HG02938 (cell line): ENCODE measurements around the gene PSMC4.

ENCODE experiments used
- ATAC-seq: cut with Tn5 transposase; IDR thresholded peaks from one replicate; pipeline ENCODE4 v1.9.1; 2021; ENCODE audit warnings: mild to moderate bottlenecking, moderate library complexity; ENCODE audit not compliant: unreplicated experiment

Gene PSMC4

GRCh38 chr19:39987167-39987566 is 16.2 kb downstream of the PSMC4 start:
- ATAC-seq, result no peak

DNA sequence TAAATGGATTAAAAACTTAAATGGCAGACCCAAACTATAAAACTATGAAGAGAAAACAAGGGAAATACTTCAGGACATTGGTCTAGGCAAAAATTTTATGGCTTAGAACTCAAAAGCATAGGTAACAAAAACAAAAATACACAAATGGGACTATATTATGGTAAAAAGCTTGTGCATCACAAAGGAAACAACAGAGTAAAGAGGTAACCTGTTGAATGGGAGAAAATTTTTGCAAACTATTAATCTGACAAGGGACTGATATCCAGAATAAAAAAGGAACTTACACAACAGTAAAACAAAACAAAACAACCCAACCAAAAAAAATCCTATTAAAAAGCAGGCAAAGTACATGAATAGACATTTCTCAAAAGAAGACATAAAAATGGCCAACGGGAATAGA is 16.6 kb downstream of the PSMC4 start:
- ATAC-seq, result no peak

DNA sequence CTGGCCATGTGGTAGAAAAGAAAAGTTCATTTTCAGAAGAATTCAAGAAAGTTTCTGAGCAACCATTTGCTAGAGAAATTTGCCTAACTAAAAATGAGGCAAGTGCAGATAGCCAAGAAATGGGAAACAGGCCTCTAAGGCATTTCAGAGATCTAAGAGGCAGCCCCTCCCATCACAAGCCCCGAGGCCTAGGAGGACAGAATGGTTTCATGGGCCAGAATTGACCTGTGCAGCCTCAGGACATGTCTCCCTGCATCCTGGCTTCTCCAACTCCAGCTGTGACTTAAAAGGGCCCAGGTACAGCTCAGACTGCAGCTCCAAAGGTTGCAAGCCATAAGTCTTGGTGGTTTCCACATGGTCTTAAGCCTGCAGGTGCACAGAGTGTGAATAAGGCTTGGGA is 22.6 kb downstream of the PSMC4 start:
- ATAC-seq, result no peak

DNA sequence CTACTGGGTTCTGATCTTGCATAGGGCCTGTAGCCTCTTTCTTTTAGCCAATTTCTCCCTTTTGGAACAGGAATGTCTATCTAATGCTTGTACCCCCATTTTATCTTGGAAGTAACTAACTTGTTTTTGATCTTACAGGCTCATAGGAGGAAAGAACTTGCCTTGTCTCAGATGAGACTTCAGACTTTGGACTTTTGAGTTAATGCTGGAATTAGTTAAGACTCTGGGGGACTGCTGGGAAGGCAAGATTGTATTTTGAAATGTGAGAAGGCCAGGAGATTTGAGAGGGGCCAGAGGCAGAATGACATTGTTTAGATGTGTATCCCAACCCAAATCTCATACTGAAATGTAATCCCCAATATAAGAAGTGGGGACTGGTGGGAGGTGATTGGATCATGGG is 23.4 kb downstream of the PSMC4 start:
- no peak for ATAC-seq

GRCh38 chr19:39995794-39996193 is 24.8 kb downstream of the PSMC4 start:
- ATAC-seq, result no peak

DNA sequence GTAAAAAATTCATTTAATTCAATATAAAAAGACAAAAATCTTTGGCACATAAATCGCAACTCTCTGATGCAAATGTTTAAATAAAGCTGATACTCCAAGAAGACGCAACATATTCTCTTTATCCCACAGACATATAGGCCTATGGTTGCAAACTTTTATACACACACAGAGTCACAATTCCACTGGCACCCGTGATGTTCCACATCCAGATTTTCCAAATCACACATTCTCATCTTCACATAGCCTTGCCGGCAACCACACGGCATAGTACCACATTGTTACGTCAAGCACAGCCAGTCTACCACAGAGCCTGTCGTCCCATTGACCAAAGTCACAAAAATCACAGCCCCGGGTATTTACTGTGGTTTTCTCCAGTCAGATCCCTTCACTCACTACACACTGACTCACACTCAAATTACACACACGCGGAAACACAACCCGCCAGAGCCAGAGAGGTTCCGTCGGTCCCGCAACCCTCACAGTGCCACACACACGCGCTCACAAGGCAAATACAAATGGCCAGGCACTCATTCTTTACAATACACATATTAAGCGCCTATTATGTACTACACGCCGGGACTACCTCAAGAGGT is 25.3 kb downstream of the PSMC4 start:
- ATAC-seq, result peak; percentile 8

DNA sequence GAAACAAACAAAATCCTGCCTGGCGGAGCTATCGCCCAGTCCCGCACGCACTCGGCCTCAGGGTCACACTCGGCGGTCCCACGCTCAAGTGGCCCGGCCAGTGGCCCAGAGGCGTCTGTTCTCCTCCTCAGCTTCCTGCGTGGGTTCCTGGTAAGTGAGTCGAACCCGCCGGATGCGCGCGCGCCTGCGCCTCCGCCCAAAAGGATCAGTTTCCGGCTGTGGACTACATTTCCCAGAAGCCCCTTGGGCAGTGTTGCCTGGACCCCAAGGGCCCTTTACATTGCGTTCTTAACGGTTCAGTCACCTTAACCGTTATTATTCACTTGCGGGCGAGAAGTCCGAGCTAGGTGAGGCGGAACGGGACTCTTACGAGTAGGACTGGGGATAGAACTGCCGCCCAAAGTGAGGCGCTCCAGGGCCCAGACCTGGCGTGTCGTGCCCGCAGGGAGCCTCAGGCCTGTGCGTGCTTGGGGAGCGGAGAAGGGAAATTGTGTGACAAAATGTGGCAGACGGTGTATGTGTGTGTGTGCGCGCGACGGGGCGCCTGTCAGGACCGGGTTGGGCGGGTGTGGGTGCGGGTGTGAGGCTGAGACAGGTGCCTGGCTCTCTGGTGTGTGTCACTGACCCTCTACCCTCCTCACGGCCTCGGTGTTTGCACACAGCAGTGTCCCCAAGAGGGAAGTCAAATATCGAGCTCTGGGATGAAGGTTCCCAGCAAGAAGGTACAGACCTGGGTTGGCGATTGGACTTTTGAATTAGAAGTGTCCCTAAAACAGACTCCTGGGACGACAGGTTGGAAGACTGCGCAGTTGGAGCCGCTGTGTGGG is 26.1 kb downstream of the PSMC4 start, which contains the start of gene ZNF546:
Gene ZNF546 (plus strand): TSS at position 250 of the 827 bp plus-strand sequence. CDS start 1,267 bp downstream, outside the sequence.
- ATAC-seq, result peak; percentile 90

DNA sequence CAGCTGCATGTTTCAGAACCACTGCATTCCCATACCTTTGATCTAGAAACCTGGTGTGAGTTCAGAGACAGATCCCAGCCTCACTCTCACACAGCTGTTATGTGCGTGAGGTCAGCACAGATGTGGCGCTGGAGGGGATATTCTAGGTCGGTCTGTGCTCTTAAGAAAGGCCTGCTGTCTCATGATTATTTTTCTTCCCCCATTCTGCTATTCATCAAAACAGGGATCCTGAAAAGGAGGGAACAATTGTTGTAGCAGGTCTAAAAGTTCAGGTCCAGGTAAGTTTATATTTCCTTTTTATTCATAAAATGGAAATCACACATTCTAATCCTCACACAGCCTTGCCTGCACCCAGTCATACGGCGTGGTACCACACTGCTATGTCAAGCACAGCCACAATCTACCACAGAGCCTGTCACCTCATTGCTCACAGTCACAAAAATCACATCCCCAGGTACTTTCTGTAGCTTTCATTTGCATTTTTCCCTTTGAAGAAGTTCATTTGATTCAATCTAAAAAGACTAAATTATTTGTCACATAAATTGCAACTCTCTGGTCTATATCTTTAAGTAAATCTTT is 26.8 kb downstream of the PSMC4 start:
- no peak for ATAC-seq

GRCh38 chr19:39998501-39998900 is 27.5 kb downstream of the PSMC4 start:
- ATAC-seq, result no peak

DNA sequence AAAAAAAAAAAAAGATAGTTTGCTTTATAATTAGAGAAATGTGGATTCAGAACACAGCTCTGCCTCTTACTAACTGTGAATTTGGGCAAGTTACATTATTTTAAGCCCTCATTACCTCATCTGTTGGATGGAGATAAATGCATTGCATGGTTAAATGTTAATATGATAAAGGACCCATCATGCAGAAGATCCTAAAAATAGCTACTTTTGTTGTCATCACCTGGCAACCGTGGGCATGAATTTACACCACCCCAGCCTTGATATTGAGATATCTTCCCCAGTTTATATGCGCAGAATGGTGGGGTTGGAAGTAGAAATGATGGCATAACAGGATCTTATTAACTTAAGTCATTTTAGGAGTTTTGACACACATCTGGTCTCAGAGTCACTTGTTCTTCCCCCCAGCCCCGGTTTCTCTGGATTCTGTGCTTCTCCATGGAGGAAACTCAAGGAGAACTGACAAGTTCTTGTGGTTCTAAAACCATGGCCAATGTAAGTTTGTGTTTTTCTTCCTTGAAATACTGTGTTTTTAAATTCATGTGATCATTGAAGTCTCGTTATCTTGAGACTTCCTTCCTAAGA is 34.8 kb downstream of the PSMC4 start:
- ATAC-seq, result no peak

- no peak for ATAC-seq
Measured at GRCh38 chr19:40006273-40006691, 35.3 kb downstream of the PSMC4 start.

- ATAC-seq, result no peak
Measured at GRCh38 chr19:40009674-40010073, 38.7 kb downstream of the PSMC4 start.

GRCh38 chr19:40013991-40014390 is 43.0 kb downstream of the PSMC4 start:
- no peak for ATAC-seq

DNA sequence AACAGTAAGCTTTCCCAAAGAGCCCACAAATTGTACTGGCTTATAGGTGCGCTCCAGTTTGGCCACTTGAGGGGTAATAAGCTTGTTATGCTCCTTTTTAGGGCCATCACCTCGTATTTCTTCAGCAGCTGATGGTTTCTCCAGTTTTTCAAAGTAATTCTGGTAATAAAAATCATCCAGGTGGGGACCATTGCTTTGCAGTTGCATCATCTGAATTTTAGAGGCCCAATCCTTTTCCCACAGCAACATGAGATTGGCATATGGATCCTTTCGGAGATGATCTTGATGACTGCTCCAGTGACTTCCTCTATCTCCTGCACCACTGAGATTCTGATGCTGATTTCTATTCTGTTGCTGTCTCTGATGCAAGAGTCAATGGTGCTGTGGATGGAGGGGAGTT is 53.0 kb downstream of the PSMC4 start:
- no peak for ATAC-seq

- no peak for ATAC-seq
Measured at GRCh38 chr19:40025938-40026596, 55.1 kb downstream of the PSMC4 start.

DNA sequence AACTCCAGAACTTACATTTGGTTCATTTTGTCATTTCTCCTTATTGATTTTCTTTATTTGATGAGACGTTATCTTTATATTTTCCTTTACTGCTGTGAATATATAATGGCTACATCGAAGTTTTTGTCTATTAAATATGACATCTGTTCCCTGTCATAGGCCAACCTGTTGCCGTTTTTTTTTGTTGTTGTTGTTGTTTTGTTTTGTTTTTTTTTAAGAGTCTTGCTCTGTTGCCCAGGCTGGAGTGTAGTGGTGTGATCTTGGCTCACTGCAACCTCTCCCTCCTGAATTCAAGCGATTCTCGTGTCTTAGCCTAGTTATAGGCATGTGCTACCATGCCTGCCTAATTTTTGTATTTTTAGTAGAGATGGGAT is 55.6 kb downstream of the PSMC4 start:
- no peak for ATAC-seq
